ENCODE data around the gene IKBKG. TPM values are rescaled to one million over a fixed set of nuclear protein-coding genes. Genes with fewer than 3 reads are reported as not detected.

The IKBKG gene
- total RNA-seq, 1 experiment from 2014 or later: 29.3 TPM

GRCh38 chrX:154525606-154526490 is 21.6 kb upstream of the IKBKG start:
- Mint-ChIP-seq H3K4me3 (ENCODE audit: unreplicated experiment) (peak overlapping the region; percentile 22), H3K27ac (ENCODE audit: unreplicated experiment) (peak overlapping the region; percentile 42), H3K4me1 (ENCODE audit: low read depth, unreplicated experiment) (peaks cover 7% of the 10 kb centered on the region), H3K36me3 (ENCODE audit: insufficient read depth, unreplicated experiment) (peaks cover 18% of the 10 kb centered on the region), H3K9me3 (ENCODE audit: unreplicated experiment) (no peaks in the 10 kb centered on the region), H3K27me3 (ENCODE audit: insufficient read depth, unreplicated experiment) (no peaks in the 10 kb centered on the region)
- intact Hi-C loops (cut with micrococcal nuclease; ENCODE audit: unreplicated experiment): no loop called here
- Histone ChIP-seq H3K4me1 (peaks cover 14% of the 10 kb centered on the region), H3K27me3 (replicated peaks; ENCODE audit: control insufficient read depth, insufficient read depth, low read length) (no peaks in the 10 kb centered on the region), H3K36me3 (ENCODE audit: control insufficient read depth, insufficient read depth, low read length) (no peaks in the 10 kb centered on the region), H3K9me3 (no peaks in the 10 kb centered on the region), H3K4me3 (ENCODE audit: low read depth, low read length) (no peak overlapping the region)
- CTCF ChIA-PET: interaction anchor here (0.6 kb wide), 1 partner anchor 97 kb away, joined by 3 read pairs; no protein-coding TSS in a partner anchor
- no peak for TF ChIP-seq CTCF (IDR thresholded peaks at IDR 0.05; ENCODE audit: insufficient read depth in 1 of 2, low read depth in 1 of 2, low read length in 1 of 2, severe bottlenecking in 1 of 2, unreplicated experiment in 1 of 2)
- no TSS peak for BruUV-seq (replicated peaks)
- POLR2A ChIA-PET: interaction anchor here (0.6 kb wide), 1 partner anchor 128 kb away, joined by 4 read pairs; no protein-coding TSS in a partner anchor
- no peak for DNase-seq

- Histone ChIP-seq H3K4me1 (peaks cover 14% of the 10 kb centered on the region), H3K27me3 (replicated peaks; ENCODE audit: control insufficient read depth, insufficient read depth, low read length) (no peaks in the 10 kb centered on the region), H3K36me3 (ENCODE audit: control insufficient read depth, insufficient read depth, low read length) (no peaks in the 10 kb centered on the region), H3K9me3 (no peaks in the 10 kb centered on the region), H3K4me3 (ENCODE audit: low read depth, low read length) (peak overlapping the region; percentile 6; the same call in 1 of the 2 replicates)
- intact Hi-C loops (cut with micrococcal nuclease; ENCODE audit: unreplicated experiment): loop anchor here (1.0 kb wide), 1 partner anchor 11 kb away; the partner anchor contains the start of gene FAM3A
- Mint-ChIP-seq H3K36me3 (ENCODE audit: insufficient read depth, unreplicated experiment) (peaks cover 18% of the 10 kb centered on the region), H3K4me3 (ENCODE audit: unreplicated experiment) (peak overlapping the region; percentile 55), H3K27ac (ENCODE audit: unreplicated experiment) (no peak overlapping the region), H3K27me3 (ENCODE audit: insufficient read depth, unreplicated experiment) (no peaks in the 10 kb centered on the region), H3K4me1 (ENCODE audit: low read depth, unreplicated experiment) (peaks cover 7% of the 10 kb centered on the region), H3K9me3 (ENCODE audit: unreplicated experiment) (no peaks in the 10 kb centered on the region)
- BruUV-seq (replicated peaks): no TSS peak
- CTCF ChIA-PET: interaction anchor here (0.6 to 1.8 kb wide), 6 partner anchors 12 to 153 kb away, joined by 3 to 18 read pairs (median 4); partner anchors contain the start of genes FLNA, PLXNA3 and SLC10A3
- peak; percentile 76 to 78 for DNase-seq
- peak; percentile 29 to 55 for TF ChIP-seq CTCF (IDR thresholded peaks at IDR 0.05; ENCODE audit: insufficient read depth in 1 of 2, low read depth in 1 of 2, low read length in 1 of 2, severe bottlenecking in 1 of 2, unreplicated experiment in 1 of 2)
- POLR2A ChIA-PET: interaction anchor here (0.5 to 1.4 kb wide), 4 partner anchors 10 to 152 kb away, joined by 4 to 8 read pairs (median 4); partner anchors contain the start of genes FAM3A, FLNA and SLC10A3
Observed at GRCh38 chrX:154526901-154527675, 20.3 kb upstream of the IKBKG start.

- intact Hi-C loops (cut with micrococcal nuclease; ENCODE audit: unreplicated experiment): no loop called here
- Histone ChIP-seq H3K4me3 (ENCODE audit: low read depth, low read length) (no peak overlapping the region), H3K36me3 (ENCODE audit: control insufficient read depth, insufficient read depth, low read length) (peaks cover 5% of the 10 kb centered on the region; the same call in 1 of the 2 replicates), H3K27me3 (replicated peaks; ENCODE audit: control insufficient read depth, insufficient read depth, low read length) (no peaks in the 10 kb centered on the region), H3K9me3 (no peaks in the 10 kb centered on the region), H3K4me1 (peaks cover 14% of the 10 kb centered on the region)
- no peak for TF ChIP-seq CTCF (IDR thresholded peaks at IDR 0.05; ENCODE audit: insufficient read depth in 1 of 2, low read depth in 1 of 2, low read length in 1 of 2, severe bottlenecking in 1 of 2, unreplicated experiment in 1 of 2)
- POLR2A ChIA-PET: no interaction called here
- Mint-ChIP-seq H3K4me3 (ENCODE audit: unreplicated experiment) (no peak overlapping the region), H3K9me3 (ENCODE audit: unreplicated experiment) (no peaks in the 10 kb centered on the region), H3K4me1 (ENCODE audit: low read depth, unreplicated experiment) (peaks cover 7% of the 10 kb centered on the region), H3K36me3 (ENCODE audit: insufficient read depth, unreplicated experiment) (peaks cover 23% of the 10 kb centered on the region), H3K27me3 (ENCODE audit: insufficient read depth, unreplicated experiment) (no peaks in the 10 kb centered on the region), H3K27ac (ENCODE audit: unreplicated experiment) (no peak overlapping the region)
- no peak for DNase-seq
- CTCF ChIA-PET: no interaction called here
- no TSS peak for BruUV-seq (replicated peaks)
Observed at GRCh38 chrX:154529206-154529612, 18.2 kb upstream of the IKBKG start.

Measured in Caco-2 (cell line).